Endothelial cell of umbilical vein (primary cell): Measurements from ENCODE around the gene FAM163A. TPM values are rescaled to one million over a fixed set of nuclear protein-coding genes. Genes with fewer than 3 reads are reported as not detected.

Experiments used
- BruUV-seq: library from RNA; stranded (reverse); fragments of 400-500 nt; replicated peaks from 2 replicates; lab custom pipeline; 2021; lab: Mats Ljungman, UMichigan
- CTCF ChIA-PET: fragments of 300-600, 350-600 bp; sonication (Branson Sonifier 250); formaldehyde crosslinking; loops from one replicate; lab custom pipeline; 2021; ENCODE audit warnings: antibody characterized with exemption, inconsistent platforms; lab: Charles Lee
- POLR2A ChIA-PET: fragments of 300-600, 350-600 bp; sonication (Branson Sonifier 250); formaldehyde crosslinking; loops from one replicate; lab custom pipeline; 2021; ENCODE audit warnings: antibody characterized with exemption, inconsistent platforms; lab: Charles Lee
- DNase-seq: peaks from one replicate; pipeline ENCODE4 v3.0.0-alpha.2; 2011; ENCODE audit warnings: low read depth, low spot score
- FAIRE-seq: peaks from 2 replicates; lab custom pipeline; 2011; peaks lifted over from hg19 to GRCh38; lab: Jason Lieb, UNC
- H2AFZ ChIP-seq: 2 replicates; pipeline ENCODE4 v1.6.0; 2012; ENCODE audit warnings: low read depth, low read length, control low read depth, inconsistent platforms
- H3K27ac ChIP-seq: 2 replicates; pipeline ENCODE4 v1.5.1; 2011; ENCODE audit warnings: low read depth, mild to moderate bottlenecking, control low read depth, low read length, moderate library complexity; ENCODE audit not compliant: insufficient read depth
- H3K27me3 ChIP-seq, 2 experiments: 2 replicates each; pipeline versions ENCODE4 v1.6.0 to v1.6.1; 2011; ENCODE audit warnings: low read length in 2 of 2, mixed read lengths in 1 of 2; ENCODE audit not compliant: control insufficient read depth in 2 of 2, insufficient read depth in 2 of 2
- H3K36me3 ChIP-seq, 2 experiments: 2 replicates in 1 of 2; 3 replicates in 1 of 2; pipeline ENCODE4 v1.5.1; 2011; ENCODE audit warnings: low read length in 2 of 2, mild to moderate bottlenecking in 1 of 2, moderate library complexity in 1 of 2; ENCODE audit not compliant: control insufficient read depth in 2 of 2, insufficient read depth in 2 of 2; ENCODE audit errors: extremely low read depth in 1 of 2
- H3K4me1 ChIP-seq: 3 replicates; pipeline ENCODE4 v1.5.1; 2011; ENCODE audit warnings: mild to moderate bottlenecking, low read length; ENCODE audit not compliant: control insufficient read depth, insufficient read depth; ENCODE audit errors: extremely low read depth
- H3K4me2 ChIP-seq: 2 replicates; pipeline ENCODE4 v1.6.1; 2011; ENCODE audit warnings: low read length, control low read depth, mixed read lengths; ENCODE audit not compliant: insufficient read depth
- H3K4me3 ChIP-seq, 3 experiments: fragments of 200-600 bp in 1 of 3; sonication (generic), shearing (Covaris generic) in 1 of 3; replicated peaks in 1 of 3; 2 replicates each; pipeline ENCODE4 v1.5.1; 2011 to 2016; ENCODE audit warnings: control low read depth in 3 of 3, low read length in 3 of 3, mild to moderate bottlenecking in 2 of 3, inconsistent platforms in 1 of 3, low read depth in 1 of 3, moderate library complexity in 1 of 3; ENCODE audit not compliant: insufficient read depth in 1 of 3
- H3K79me2 ChIP-seq: 2 replicates; pipeline ENCODE4 v1.6.0; 2012; ENCODE audit warnings: low read length, inconsistent platforms; ENCODE audit not compliant: control insufficient read depth, insufficient read depth
- H3K9ac ChIP-seq: replicated peaks from 2 replicates; pipeline ENCODE3; 2011; ENCODE audit warnings: low read length, control low read depth; ENCODE audit not compliant: insufficient read depth; ENCODE audit errors: extremely low read depth
- H3K9me1 ChIP-seq: replicated peaks from 3 replicates; pipeline ENCODE4 v1.6.0; 2011; ENCODE audit warnings: mild to moderate bottlenecking, low read length; ENCODE audit not compliant: control insufficient read depth, insufficient read depth; ENCODE audit errors: extremely low read depth
- H3K9me3 ChIP-seq: replicated peaks from 2 replicates; pipeline ENCODE4 v1.5.1; 2012; ENCODE audit warnings: low read length, inconsistent platforms; ENCODE audit not compliant: control insufficient read depth, insufficient read depth
- H4K20me1 ChIP-seq: replicated peaks from 2 replicates; pipeline ENCODE3; 2011; ENCODE audit warnings: mild to moderate bottlenecking, low read length; ENCODE audit not compliant: control insufficient read depth, insufficient read depth; ENCODE audit errors: extremely low read depth
- CTCF ChIP-seq, 2 donors: IDR thresholded peaks; 1 replicate in 1 of 2; 2 replicates in 1 of 2; pipeline ENCODE4 v1.5.1; 2011; ENCODE audit warnings: low read length in 2 of 2, mild to moderate bottlenecking in 2 of 2, moderate library complexity in 2 of 2, control low read depth in 1 of 2, inconsistent platforms in 1 of 2, low read depth in 1 of 2; ENCODE audit not compliant: insufficient read depth in 1 of 2; ENCODE audit errors: extremely low read depth in 1 of 2
- EZH2 ChIP-seq: IDR thresholded peaks from 2 replicates; pipeline ENCODE4 v1.6.1; 2012; ENCODE audit warnings: borderline replicate concordance, low read depth, mild to moderate bottlenecking, moderate library complexity, low read length, inconsistent platforms; ENCODE audit not compliant: severe bottlenecking
- FOS ChIP-seq: IDR thresholded peaks from 2 replicates; pipeline ENCODE4 v1.6.1; 2011; ENCODE audit warnings: mild to moderate bottlenecking, low read length, moderate library complexity, borderline replicate concordance; ENCODE audit not compliant: insufficient read depth
- GATA2 ChIP-seq: IDR thresholded peaks from 2 replicates; pipeline ENCODE4 v1.7.0; 2011; ENCODE audit warnings: low read depth, mild to moderate bottlenecking, moderate library complexity, mixed read lengths, low read length; ENCODE audit not compliant: insufficient read length, insufficient read depth
- JUN ChIP-seq: IDR thresholded peaks from 2 replicates; pipeline ENCODE4 v1.6.1; 2011; ENCODE audit warnings: borderline replicate concordance, low read depth; ENCODE audit not compliant: insufficient read length, insufficient read depth
- MAX ChIP-seq: IDR thresholded peaks from 2 replicates; pipeline ENCODE4 v1.6.1; 2011; ENCODE audit not compliant: insufficient read depth, insufficient read length
- MYC ChIP-seq: IDR thresholded peaks from one replicate; pipeline ENCODE4 v1.6.1; 2011; ENCODE audit warnings: mild to moderate bottlenecking, low read depth, low read length
- POLR2A ChIP-seq: IDR thresholded peaks from 2 replicates; pipeline ENCODE4 v1.6.1; 2012; ENCODE audit warnings: low read depth, mild to moderate bottlenecking, control low read depth, low read length
- POLR2AphosphoS5 ChIP-seq: IDR thresholded peaks from 2 replicates; pipeline ENCODE4 v1.6.1; 2012; ENCODE audit warnings: low read depth, mild to moderate bottlenecking, control low read depth, low read length, moderate library complexity; ENCODE audit not compliant: insufficient read depth
- dilution Hi-C: fragments of 300-500 bp; cut with MboI; formaldehyde crosslinking; loops from one replicate; pipeline ENCODE4 v1.15.0; 2019; ENCODE audit warnings: low sequenced_read_pairs; ENCODE audit not compliant: extremely low pct_ligation_motif_present
- intact Hi-C: fragments of 100-400 bp; cut with micrococcal nuclease; formaldehyde crosslinking; loops from one replicate; pipeline ENCODE4 v1.10.0; 2022
- polyA plus RNA-seq, 4 experiments: library from polyadenylated mRNA; depleted of rRNA in 3 of 4; stranded (reverse) in 3 of 4; unstranded in 1 of 4; fragments of >200 nt; gene quantifications; 2 replicates each; pipeline versions ENCODE4 v1.2.1 to v1.2.3, GENCODE V29; 2011 to 2012; ENCODE audit warnings: missing spikeins in 1 of 4
- total RNA-seq: library from RNA; stranded (reverse); gene quantifications from 2 replicates; pipeline ENCODE4 v1.2.3, GENCODE V29; 2021

The FAM163A gene
- total and polyA plus RNA-seq, 2 donors (not counting 3 experiments of a cell fraction or from before 2014, with no cell fraction given) = not detected

- Histone ChIP-seq H2AFZ (no peak overlapping the region), H3K4me2 (no peak overlapping the region), H3K27ac (no peak overlapping the region), H3K4me1 (no peaks in the 10 kb centered on the region), H3K9me1 (no peaks in the 10 kb centered on the region), H3K9ac (no peak overlapping the region), H3K9me3 (no peaks in the 10 kb centered on the region), H4K20me1 (no peaks in the 10 kb centered on the region), H3K36me3 (no peaks in the 10 kb centered on the region), H3K79me2 (no peaks in the 10 kb centered on the region), H3K4me3 (no peak overlapping the region), H3K27me3 (peaks cover 12 to 15% of the 10 kb centered on the region in 2 experiments)
- FAIRE-seq = no peak
- CTCF ChIA-PET = interaction anchor here (0.6 to 3.5 kb wide), 6 partner anchors 18 to 56 kb away, joined by 3 to 19 read pairs (median 5); no protein-coding TSS in a partner anchor
- BruUV-seq = no TSS peak
- intact Hi-C loops = no loop called here
- no peak for DNase-seq
- dilution Hi-C loops = no loop called here
- TF ChIP-seq MAX (no peak), JUN (no peak), EZH2 (no peak), CTCF (IDR thresholded peaks at IDR 0.05; ENCODE audit: extremely low read depth in 1 of 2, insufficient read depth in 1 of 2, low read depth in 1 of 2, low read length in 2 of 2) (no peak), POLR2A (no peak), FOS (no peak), POLR2AphosphoS5 (no peak), MYC (no peak), GATA2 (no peak)
- POLR2A ChIA-PET = no interaction called here
Observed at GRCh38 chr1:179761846-179762640, 19.0 kb downstream of the FAM163A start.
